ENCODE measurements around the gene NOL4L. TPM values are rescaled to one million over a fixed set of nuclear protein-coding genes. Genes with fewer than 3 reads are reported as not detected.
A peak's percentile ranks its signal among the peaks of the same experiment; 100 is the strongest.

NOL4L gene
- total RNA-seq, 1 donor from 2014 or later: 90.6 TPM

- H3K36me3 Mint-ChIP-seq: no peaks in the 10 kb centered on the region
- DNase-seq (ENCODE audit: low spot score in 2 of 2, unreplicated experiment in 2 of 2): no peak
- no peaks in the 10 kb centered on the region for H3K9me3 Mint-ChIP-seq
- no peaks in the 10 kb centered on the region for H3K27me3 Mint-ChIP-seq (ENCODE audit: low read depth)
- TF ChIP-seq CTCF (IDR thresholded peaks at IDR 0.05; ENCODE audit: unreplicated experiment): no peak
- no peak overlapping the region for H3K4me3 Mint-ChIP-seq
- H3K4me1 Mint-ChIP-seq: peaks cover 37% of the 10 kb centered on the region
- H3K27ac Mint-ChIP-seq: no peak overlapping the region
These were observed 43.9 kb upstream of the NOL4L start for GRCh38 chr20:32628960-32629530.

- Mint-ChIP-seq H3K9me3 (no peaks in the 10 kb centered on the region), H3K27me3 (ENCODE audit: low read depth) (no peaks in the 10 kb centered on the region), H3K36me3 (no peaks in the 10 kb centered on the region), H3K4me3 (no peak overlapping the region), H3K27ac (peak overlapping the region; percentile 71), H3K4me1 (peaks cover 25% of the 10 kb centered on the region)
- no peak for DNase-seq (ENCODE audit: low spot score in 2 of 2, unreplicated experiment in 2 of 2)
- no peak for TF ChIP-seq CTCF (IDR thresholded peaks at IDR 0.05; ENCODE audit: unreplicated experiment)
These were observed 41.9 kb upstream of the NOL4L start for GRCh38 chr20:32626859-32627636.

GRCh38 chr20:32626407-32626806, 41.3 kb upstream of the NOL4L start:
- Mint-ChIP-seq H3K27me3 (ENCODE audit: low read depth) (no peaks in the 10 kb centered on the region), H3K4me1 (peaks cover 20% of the 10 kb centered on the region), H3K9me3 (no peaks in the 10 kb centered on the region), H3K4me3 (no peak overlapping the region), H3K36me3 (no peaks in the 10 kb centered on the region), H3K27ac (no peak overlapping the region)
- DNase-seq (ENCODE audit: low spot score in 2 of 2, unreplicated experiment in 2 of 2): no peak
- no peak for TF ChIP-seq CTCF (IDR thresholded peaks at IDR 0.05; ENCODE audit: unreplicated experiment)

GRCh38 chr20:32625996-32626395, 40.9 kb upstream of the NOL4L start:
- H3K4me3 Mint-ChIP-seq: no peak overlapping the region
- no peak for DNase-seq (ENCODE audit: low spot score in 2 of 2, unreplicated experiment in 2 of 2)
- no peaks in the 10 kb centered on the region for H3K9me3 Mint-ChIP-seq
- H3K27ac Mint-ChIP-seq: no peak overlapping the region
- no peaks in the 10 kb centered on the region for H3K36me3 Mint-ChIP-seq
- H3K27me3 Mint-ChIP-seq (ENCODE audit: low read depth): no peaks in the 10 kb centered on the region
- peaks cover 19% of the 10 kb centered on the region for H3K4me1 Mint-ChIP-seq
- TF ChIP-seq CTCF (IDR thresholded peaks at IDR 0.05; ENCODE audit: unreplicated experiment): no peak

- Mint-ChIP-seq H3K36me3 (no peaks in the 10 kb centered on the region), H3K27ac (peak overlapping the region; percentile 37), H3K9me3 (no peaks in the 10 kb centered on the region), H3K4me3 (no peak overlapping the region), H3K4me1 (peaks cover 23% of the 10 kb centered on the region), H3K27me3 (ENCODE audit: low read depth) (no peaks in the 10 kb centered on the region)
- no peak for DNase-seq (ENCODE audit: low spot score in 2 of 2, unreplicated experiment in 2 of 2)
- TF ChIP-seq CTCF (IDR thresholded peaks at IDR 0.05; ENCODE audit: unreplicated experiment): no peak
These were observed 39.7 kb upstream of the NOL4L start for GRCh38 chr20:32624687-32625345.
